GM23248 (cell line): ENCODE measurements around the gene MYO10. TPM values are rescaled to one million over a fixed set of nuclear protein-coding genes. Genes with fewer than 3 reads are reported as not detected.

ENCODE experiments used
- DNase-seq: peaks from one replicate; pipeline ENCODE4 v3.0.0-alpha.2; 2015
- H2AFZ ChIP-seq: fragments of 200-600 bp; sonication (generic); 2 replicates; pipeline ENCODE4 v1.6.1; 2016; ENCODE audit warnings: antibody characterized with exemption
- H3F3A ChIP-seq: fragments of 200-600 bp; sonication (generic); 2 replicates; pipeline ENCODE4 v1.6.1; 2016; ENCODE audit warnings: mild to moderate bottlenecking, antibody characterized with exemption, mixed run types; ENCODE audit not compliant: insufficient read depth
- H3K27ac ChIP-seq: fragments of 200-600 bp; sonication (generic); 2 replicates; pipeline ENCODE4 v1.5.1; 2016; ENCODE audit warnings: mild to moderate bottlenecking
- H3K27me3 ChIP-seq: fragments of 200-600 bp; sonication (generic); replicated peaks from 2 replicates; pipeline ENCODE4 v1.6.1; 2016; ENCODE audit warnings: mild to moderate bottlenecking; ENCODE audit not compliant: insufficient read depth
- H3K36me3 ChIP-seq: fragments of 200-600 bp; sonication (generic); 2 replicates; pipeline ENCODE4 v1.6.1; 2016; ENCODE audit warnings: low read depth, mild to moderate bottlenecking
- H3K4me1 ChIP-seq: fragments of 200-600 bp; sonication (generic); 2 replicates; pipeline ENCODE4 v1.6.1; 2016; ENCODE audit warnings: mild to moderate bottlenecking; ENCODE audit not compliant: insufficient read depth
- H3K4me2 ChIP-seq: fragments of 200-600 bp; sonication (generic); one replicate; pipeline ENCODE4 v1.6.1; 2016; ENCODE audit warnings: mild to moderate bottlenecking; ENCODE audit not compliant: unreplicated experiment
- H3K4me3 ChIP-seq: fragments of 200-600 bp; sonication (generic); 2 replicates; pipeline ENCODE4 v1.5.1; 2016; ENCODE audit warnings: mild to moderate bottlenecking
- H3K79me2 ChIP-seq: fragments of 200-600 bp; sonication (generic); 2 replicates; pipeline ENCODE4 v1.6.1; 2016; ENCODE audit warnings: mild to moderate bottlenecking; ENCODE audit not compliant: insufficient read depth
- H3K9ac ChIP-seq: fragments of 200-600 bp; sonication (generic); 2 replicates; pipeline ENCODE4 v1.6.1; 2016; ENCODE audit warnings: mild to moderate bottlenecking
- H3K9me2 ChIP-seq: fragments of 200-600 bp; sonication (generic); 2 replicates; pipeline ENCODE4 v1.6.1; 2016; ENCODE audit warnings: mixed run types, mild to moderate bottlenecking, moderate library complexity; ENCODE audit not compliant: insufficient read depth
- H3K9me3 ChIP-seq: fragments of 200-600 bp; sonication (generic); one replicate; pipeline ENCODE4 v1.6.1; 2017; ENCODE audit warnings: low read depth
- H4K20me1 ChIP-seq: fragments of 200-600 bp; sonication (generic); 2 replicates; pipeline ENCODE4 v1.6.0; 2016; ENCODE audit not compliant: insufficient read depth
- EZH2 ChIP-seq: fragments of 200-600 bp; sonication (generic); IDR thresholded peaks from 2 replicates; pipeline ENCODE4 v1.6.1; 2018; ENCODE audit warnings: antibody characterized with exemption, mild to moderate bottlenecking; ENCODE audit not compliant: insufficient read depth, poor library complexity, severe bottlenecking
- EZH2phosphoT487 ChIP-seq: fragments of 200-600 bp; sonication (generic); IDR thresholded peaks from 2 replicates; pipeline ENCODE4 v1.6.1; 2018; ENCODE audit warnings: antibody characterized with exemption, moderate library complexity, mild to moderate bottlenecking, low read depth; ENCODE audit not compliant: insufficient read depth
- WGBS, 2 experiments: methylation state at CpG; one replicate each; pipeline ENCODE4 v1.1.6; 2015 to 2017; ENCODE audit warnings: low lambda C conversion rate in 2 of 2, low coverage in 1 of 2; ENCODE audit errors: missing lambda C conversion rate in 2 of 2; 5-methylcytosine and 5-hydroxymethylcytosine counted together
- in situ Hi-C: fragments of 300-500 bp; cut with MboI; formaldehyde crosslinking; loops from 2 replicates; pipeline ENCODE4 v1.15.0; 2020
- polyA plus RNA-seq: library from polyadenylated mRNA; unstranded; fragments of >200 nt; fragmentation: Nextera tagmentation; extraction: Ambion mirVana; gene quantifications from 2 replicates; pipeline ENCODE4 v1.2.1, GENCODE V29; 2016
- total RNA-seq: library from RNA; depleted of rRNA; stranded (reverse); fragments of >200 nt; shearing (Covaris generic); gene quantifications from 2 replicates; pipeline ENCODE4 v1.2.3, GENCODE V29; 2014

Gene MYO10
- total and polyA plus RNA-seq, 2 experiments from 2014 or later, result 43.2 to 47.0 TPM

DNA sequence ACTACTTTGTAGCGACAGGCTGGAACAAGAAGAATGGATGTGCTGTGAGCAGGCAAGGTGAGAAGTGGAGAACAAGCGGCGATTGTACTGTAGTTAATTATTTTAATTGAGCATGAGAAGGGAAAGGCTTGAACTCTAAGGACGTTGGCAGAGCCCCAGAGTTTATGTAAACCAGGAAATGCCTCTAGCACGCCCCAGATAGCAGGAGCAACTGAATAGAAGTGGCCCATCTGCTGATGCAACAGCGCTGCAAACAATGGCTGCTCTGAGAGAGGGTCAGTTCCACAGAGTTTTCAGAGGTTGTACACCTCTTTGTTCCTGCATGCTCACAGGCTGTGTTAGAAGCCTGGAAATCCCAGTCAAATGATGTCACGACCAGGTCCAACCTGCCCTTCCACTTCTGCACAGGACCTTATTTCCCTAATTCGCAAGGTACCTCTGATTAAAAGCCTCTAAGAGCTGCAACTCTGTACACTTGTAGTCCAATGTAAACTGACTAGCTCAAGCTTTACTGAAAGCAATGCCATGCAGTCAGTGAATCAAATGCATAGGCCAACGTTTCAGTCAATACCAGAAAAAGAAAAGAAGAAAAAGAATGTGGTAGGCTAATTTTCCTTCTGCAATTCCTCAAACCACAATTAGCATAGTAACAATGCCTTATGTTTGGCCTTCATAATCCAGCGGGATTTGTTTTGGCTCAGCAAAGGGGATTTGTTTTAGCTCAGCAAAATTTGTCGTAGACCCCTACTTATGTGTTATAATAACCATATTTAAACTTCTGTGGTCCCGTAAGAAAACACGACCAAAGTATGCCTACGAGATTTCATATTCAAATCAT, 199.7 kb downstream of the MYO10 start:
- Histone ChIP-seq H3F3A (peaks cover 46% of the 10 kb centered on the region), H3K27me3 (no peaks in the 10 kb centered on the region), H3K36me3 (peaks cover 6% of the 10 kb centered on the region; the same call in 1 of the 2 replicates), H3K4me1 (peaks cover 17% of the 10 kb centered on the region), H3K9me3 (no peaks in the 10 kb centered on the region), H2AFZ (peak overlapping the region; percentile 35; the same call in 1 of the 2 replicates), H3K9me2 (no peaks in the 10 kb centered on the region), H3K27ac (peak overlapping the region; percentile 48), H3K4me2 (peak overlapping the region; percentile 9), H4K20me1 (no peaks in the 10 kb centered on the region), H3K4me3 (0 out of 2 replicates have a peak overlapping the region, but pooled peaks have one; percentile 13), H3K79me2 (peaks cover 100% of the 10 kb centered on the region), H3K9ac (no peak overlapping the region)
- in situ Hi-C loops, result no loop called here
- TF ChIP-seq EZH2phosphoT487 (no peak), EZH2 (no peak)
- 80% methylated on average over 14 of the region's 14 CpGs for WGBS, 2 experiments
- DNase-seq, result peak; percentile 64

- peaks cover 11% of the 10 kb centered on the region for H3K4me1 ChIP-seq
- H4K20me1 ChIP-seq, result no peaks in the 10 kb centered on the region
- H3F3A ChIP-seq, result peaks cover 46% of the 10 kb centered on the region; the same call in 1 of the 2 replicates
- no peaks in the 10 kb centered on the region for H3K9me3 ChIP-seq
- H3K27me3 ChIP-seq, result no peaks in the 10 kb centered on the region
- H3K79me2 ChIP-seq, result peaks cover 100% of the 10 kb centered on the region
- H3K36me3 ChIP-seq, result peaks cover 6% of the 10 kb centered on the region; the same call in 1 of the 2 replicates
- 0 out of 2 replicates have a peak overlapping the region, but pooled peaks have one; percentile 13 for H3K4me3 ChIP-seq
- H3K4me2 ChIP-seq, result peak overlapping the region; percentile 7
- peak; percentile 44 for DNase-seq
- in situ Hi-C loops, result no loop called here
- no peak overlapping the region for H3K9ac ChIP-seq
- TF ChIP-seq EZH2phosphoT487 (no peak), EZH2 (no peak)
- no peaks in the 10 kb centered on the region for H3K9me2 ChIP-seq
- peak overlapping the region; percentile 35; the same call in 1 of the 2 replicates for H2AFZ ChIP-seq
- WGBS, 2 experiments, result 75% methylated on average over 15 of the region's 15 CpGs
- peak overlapping the region; percentile 48 for H3K27ac ChIP-seq
Observed at GRCh38 chr5:16735101-16736060, 200.7 kb downstream of the MYO10 start.

DNA sequence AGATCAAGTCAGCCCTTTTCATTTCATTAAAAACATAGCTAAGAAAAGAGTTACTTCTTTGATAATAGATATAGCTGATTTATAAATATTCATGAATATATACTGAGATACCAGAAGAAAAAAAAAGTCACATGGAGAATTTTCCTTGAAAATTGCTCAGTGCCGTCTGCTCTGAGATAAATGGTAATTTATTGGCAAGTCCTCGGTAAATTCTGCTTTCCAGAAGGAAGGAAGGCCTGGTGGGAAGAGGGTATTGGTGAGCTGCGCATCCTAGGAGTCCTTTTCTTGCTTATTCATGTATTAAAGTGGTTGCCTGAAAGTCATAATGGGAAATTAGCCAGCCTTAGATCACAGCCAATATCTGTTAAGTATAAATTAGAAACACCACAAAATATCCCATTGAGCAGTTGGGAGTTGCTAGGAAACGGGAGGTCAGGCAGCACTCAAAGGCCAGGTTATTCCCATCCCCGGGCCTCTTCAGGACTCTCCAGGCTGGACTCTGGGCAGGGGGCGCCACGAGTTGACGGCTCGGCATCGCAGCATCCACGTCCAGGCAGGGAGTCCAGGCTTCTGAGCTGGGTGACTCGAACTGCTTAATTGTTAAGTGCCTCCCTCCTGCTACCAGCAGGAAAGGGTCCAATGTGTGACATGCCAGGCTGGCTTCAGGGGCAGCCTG, 202.6 kb downstream of the MYO10 start:
- H3K4me3 ChIP-seq, result no peak overlapping the region
- peaks cover 100% of the 10 kb centered on the region for H3K79me2 ChIP-seq
- WGBS, 2 experiments, result 79 to 83% methylated on average over 12 of the region's 12 CpGs
- peaks cover 52% of the 10 kb centered on the region; the same call in 1 of the 2 replicates for H3F3A ChIP-seq
- H2AFZ ChIP-seq, result no peak overlapping the region
- no peak overlapping the region for H3K27ac ChIP-seq
- H4K20me1 ChIP-seq, result no peaks in the 10 kb centered on the region
- H3K4me2 ChIP-seq, result no peak overlapping the region
- in situ Hi-C loops, result no loop called here
- TF ChIP-seq EZH2 (no peak), EZH2phosphoT487 (no peak)
- DNase-seq, result no peak
- H3K9ac ChIP-seq, result no peak overlapping the region
- H3K4me1 ChIP-seq, result peaks cover 11% of the 10 kb centered on the region
- no peaks in the 10 kb centered on the region for H3K9me3 ChIP-seq
- no peaks in the 10 kb centered on the region for H3K9me2 ChIP-seq
- H3K36me3 ChIP-seq, result peaks cover 6% of the 10 kb centered on the region; the same call in 1 of the 2 replicates
- H3K27me3 ChIP-seq, result no peaks in the 10 kb centered on the region

- H2AFZ ChIP-seq, result no peak overlapping the region
- no peaks in the 10 kb centered on the region for H3K9me3 ChIP-seq
- no peaks in the 10 kb centered on the region for H3K9me2 ChIP-seq
- H3K9ac ChIP-seq, result no peak overlapping the region
- in situ Hi-C loops, result no loop called here
- H3K4me3 ChIP-seq, result no peak overlapping the region
- no peak overlapping the region for H3K4me2 ChIP-seq
- no peak overlapping the region for H3K27ac ChIP-seq
- DNase-seq, result no peak
- H3K27me3 ChIP-seq, result no peaks in the 10 kb centered on the region
- peaks cover 6% of the 10 kb centered on the region; the same call in 1 of the 2 replicates for H3K36me3 ChIP-seq
- WGBS, 2 experiments, result 97 to 99% methylated on average over 5 of the region's 5 CpGs
- H3F3A ChIP-seq, result peaks cover 52% of the 10 kb centered on the region; the same call in 1 of the 2 replicates
- H4K20me1 ChIP-seq, result no peaks in the 10 kb centered on the region
- peaks cover 100% of the 10 kb centered on the region for H3K79me2 ChIP-seq
- H3K4me1 ChIP-seq, result peaks cover 11% of the 10 kb centered on the region
- TF ChIP-seq EZH2, result no peak
- no peak for TF ChIP-seq EZH2phosphoT487
Observed at GRCh38 chr5:16732356-16732755, 203.7 kb downstream of the MYO10 start.
